HG02678 (cell line): ENCODE data around the gene ODAPH.
"Not testable (repeated sequence)": the region's sequence is repeated elsewhere in the genome, so short reads cannot be mapped to it uniquely, and the experiment has no call there.

ENCODE experiments used
- ATAC-seq: cut with Tn5 transposase; IDR thresholded peaks from one replicate; pipeline ENCODE4 v1.9.1; 2021; ENCODE audit warnings: mild to moderate bottlenecking, moderate library complexity; ENCODE audit not compliant: unreplicated experiment

Gene ODAPH

GRCh38 chr4:75544220-75544619 is 11.6 kb upstream of the ODAPH start:
- not testable (repeated sequence) for ATAC-seq

- no peak for ATAC-seq
Measured at GRCh38 chr4:75544870-75545269, 11.0 kb upstream of the ODAPH start.

- ATAC-seq, result no peak
Measured at GRCh38 chr4:75545526-75545925, 10.3 kb upstream of the ODAPH start.

GRCh38 chr4:75547647-75548387 is 8.0 kb upstream of the ODAPH start:
- no peak for ATAC-seq

GRCh38 chr4:75549019-75549418 is 6.8 kb upstream of the ODAPH start:
- no peak for ATAC-seq

GRCh38 chr4:75552452-75552851 is 3.4 kb upstream of the ODAPH start:
- no peak for ATAC-seq

- no peak for ATAC-seq
Measured at GRCh38 chr4:75557696-75558095, 1.8 kb downstream of the ODAPH start.

GRCh38 chr4:75561789-75562188 is 5.9 kb downstream of the ODAPH start:
- ATAC-seq, result no peak

GRCh38 chr4:75564023-75564422 is 8.2 kb downstream of the ODAPH start:
- no peak for ATAC-seq

GRCh38 chr4:75565481-75565880 is 9.6 kb downstream of the ODAPH start:
- ATAC-seq, result no peak

GRCh38 chr4:75566911-75567310 is 11.0 kb downstream of the ODAPH start:
- no peak for ATAC-seq

- no peak for ATAC-seq
Measured at GRCh38 chr4:75567725-75568124, 11.9 kb downstream of the ODAPH start.

- no peak for ATAC-seq
Measured at GRCh38 chr4:75584067-75584466, 28.2 kb downstream of the ODAPH start.

GRCh38 chr4:75593393-75593792 is 37.5 kb downstream of the ODAPH start:
- ATAC-seq, result no peak

GRCh38 chr4:75596061-75596460 is 40.2 kb downstream of the ODAPH start:
- ATAC-seq, result no peak

- ATAC-seq, result no peak
Measured at GRCh38 chr4:75598390-75598789, 42.5 kb downstream of the ODAPH start.

GRCh38 chr4:75599647-75600046 is 43.8 kb downstream of the ODAPH start:
- ATAC-seq, result no peak

- ATAC-seq, result no peak
Measured at GRCh38 chr4:75605928-75606327, 50.1 kb downstream of the ODAPH start.

- ATAC-seq, result no peak
Measured at GRCh38 chr4:75612306-75612705, 56.4 kb downstream of the ODAPH start.
